ENCODE data around the gene STARD13.

Gene STARD13

GRCh38 chr13:33308863-33309262, 23.3 kb upstream of the STARD13 start:
- no peak for DNase-seq

GRCh38 chr13:33307843-33308242, 22.3 kb upstream of the STARD13 start:
- DNase-seq = no peak

- no peak for DNase-seq
These were observed 18.5 kb upstream of the STARD13 start for GRCh38 chr13:33303855-33304597.

- no peak for DNase-seq
These were observed 14.1 kb upstream of the STARD13 start for GRCh38 chr13:33299626-33300025.

GRCh38 chr13:33296793-33297425, 11.4 kb upstream of the STARD13 start:
- DNase-seq = no peak

- DNase-seq = no peak
These were observed 7.2 kb upstream of the STARD13 start for GRCh38 chr13:33292712-33293111.

GRCh38 chr13:33290421-33290965, 4.9 kb upstream of the STARD13 start:
- DNase-seq = no peak

- no peak for DNase-seq
These were observed 4.4 kb upstream of the STARD13 start for GRCh38 chr13:33289966-33290365.

GRCh38 chr13:33287142-33287882, 1.8 kb upstream of the STARD13 start:
- DNase-seq = no peak

GRCh38 chr13:33286128-33286527, 573 bp upstream of the STARD13 start:
- DNase-seq = no peak

- no peak for DNase-seq
These were observed 639 bp downstream of the STARD13 start for GRCh38 chr13:33284916-33285315.

- DNase-seq = no peak
These were observed 1.5 kb downstream of the STARD13 start for GRCh38 chr13:33284031-33284430.

- no peak for DNase-seq
These were observed 2.2 kb downstream of the STARD13 start for GRCh38 chr13:33283195-33283911.

- no peak for DNase-seq
These were observed 3.5 kb downstream of the STARD13 start for GRCh38 chr13:33281951-33282595.

GRCh38 chr13:33280923-33281322, 4.6 kb downstream of the STARD13 start:
- DNase-seq = no peak

- DNase-seq = no peak
These were observed 5.2 kb downstream of the STARD13 start for GRCh38 chr13:33280279-33280905.

- DNase-seq = no peak
These were observed 5.9 kb downstream of the STARD13 start for GRCh38 chr13:33279414-33280278.

- DNase-seq = no peak
These were observed 6.6 kb downstream of the STARD13 start for GRCh38 chr13:33278913-33279312.

GRCh38 chr13:33277946-33278345, 7.6 kb downstream of the STARD13 start:
- no peak for DNase-seq

- DNase-seq = no peak
These were observed 8.4 kb downstream of the STARD13 start for GRCh38 chr13:33277037-33277740.

Measured in CD4-positive, alpha-beta T cell treated with Interleukin-17A for 1 hour (primary cell).